GM23338 (cell line): ENCODE measurements around the gene ZNF691. TPM values are rescaled to one million over a fixed set of nuclear protein-coding genes. Genes with fewer than 3 reads are reported as not detected.
"Not testable (repeated sequence)": the region's sequence is repeated elsewhere in the genome, so short reads cannot be mapped to it uniquely, and the experiment has no call there.

Experiments
- ATAC-seq: fragments of 200-7000 bp; cut with Tn5 transposase; 3 replicates; pipeline ENCODE4 v1.9.1; 2020
- DNase-seq: peaks from one replicate; pipeline ENCODE4 v3.0.0-alpha.2; 2015; ENCODE audit warnings: low spot score
- H2AFZ ChIP-seq: fragments of 200-600 bp; sonication (generic); 2 replicates; pipeline ENCODE4 v1.8.0; 2016; ENCODE audit warnings: antibody characterized with exemption, mild to moderate bottlenecking, moderate library complexity
- H3F3A ChIP-seq: fragments of 200-600 bp; sonication (generic); replicated peaks from 2 replicates; pipeline ENCODE4 v1.8.0; 2017; ENCODE audit warnings: antibody characterized with exemption, mixed run types, low read depth
- H3K27ac ChIP-seq: fragments of 200-600 bp; sonication (generic); 2 replicates; pipeline ENCODE4 v1.6.1; 2016; ENCODE audit warnings: low read depth
- H3K27me3 ChIP-seq: fragments of 200-600 bp; sonication (generic); 2 replicates; pipeline ENCODE4 v1.8.0; 2016; ENCODE audit warnings: mild to moderate bottlenecking, mixed run types, moderate library complexity; ENCODE audit not compliant: insufficient read depth
- H3K36me3 ChIP-seq: fragments of 200-600 bp; sonication (generic); 2 replicates; pipeline ENCODE4 v1.8.0; 2016; ENCODE audit warnings: mild to moderate bottlenecking; ENCODE audit not compliant: insufficient read depth
- H3K4me1 ChIP-seq: fragments of 200-600 bp; sonication (generic); 2 replicates; pipeline ENCODE4 v1.8.0; 2016; ENCODE audit warnings: mild to moderate bottlenecking, moderate library complexity; ENCODE audit not compliant: insufficient read depth
- H3K4me2 ChIP-seq: fragments of 200-600 bp; sonication (generic); 2 replicates; pipeline ENCODE4 v1.7.1; 2017; ENCODE audit warnings: mixed run types
- H3K4me3 ChIP-seq: fragments of 200-600 bp; sonication (generic); 2 replicates; pipeline ENCODE4 v1.6.1; 2016; ENCODE audit warnings: mixed run types
- H3K79me2 ChIP-seq: fragments of 200-600 bp; sonication (generic); replicated peaks from 2 replicates; pipeline ENCODE4 v1.8.0; 2017; ENCODE audit warnings: mild to moderate bottlenecking; ENCODE audit not compliant: insufficient read depth
- H3K9me2 ChIP-seq: fragments of 200-600 bp; sonication (generic); 2 replicates; pipeline ENCODE4 v1.8.0; 2017; ENCODE audit not compliant: insufficient read depth
- H4K20me1 ChIP-seq: fragments of 200-600 bp; sonication (generic); replicated peaks from 2 replicates; pipeline ENCODE4 v1.8.0; 2017; ENCODE audit warnings: mild to moderate bottlenecking; ENCODE audit not compliant: insufficient read depth
- H3K27ac Mint-ChIP-seq: 2 replicates; pipeline ENCODE4 v1.8.0; 2020; ENCODE audit warnings: inconsistent platforms, mild to moderate bottlenecking, moderate library complexity, mixed read lengths
- H3K27me3 Mint-ChIP-seq: 3 replicates; pipeline ENCODE4 v1.8.0; 2022; ENCODE audit warnings: low read depth, mild to moderate bottlenecking, moderate library complexity, mixed read lengths, inconsistent platforms; ENCODE audit not compliant: insufficient read depth, poor library complexity
- H3K36me3 Mint-ChIP-seq: 3 replicates; pipeline ENCODE4 v1.8.0; 2021; ENCODE audit warnings: low read depth, mild to moderate bottlenecking, inconsistent platforms, moderate library complexity, mixed read lengths
- H3K4me1 Mint-ChIP-seq: 3 replicates; pipeline ENCODE4 v1.8.0; 2020; ENCODE audit warnings: mild to moderate bottlenecking, inconsistent platforms, mixed read lengths
- H3K4me3 Mint-ChIP-seq: 3 replicates; pipeline ENCODE4 v1.8.0; 2021; ENCODE audit warnings: moderate library complexity, mild to moderate bottlenecking, inconsistent platforms, mixed read lengths
- H3K9me3 Mint-ChIP-seq: 3 replicates; pipeline ENCODE4 v1.8.0; 2020; ENCODE audit warnings: moderate library complexity, mild to moderate bottlenecking, inconsistent platforms, mixed read lengths
- CTCF ChIP-seq, 2 experiments: fragments of 200-600 bp in 1 of 2; sonication (generic) in 1 of 2; conservative IDR thresholded peaks; 2 replicates each; pipeline versions ENCODE4 v1.5.1 to v1.6.1; 2016 to 2017; ENCODE audit warnings: antibody characterized with exemption in 2 of 2, low read depth in 2 of 2, mild to moderate bottlenecking in 2 of 2, moderate library complexity in 1 of 2
- EZH2 ChIP-seq: fragments of 200-600 bp; sonication (generic); IDR thresholded peaks from one replicate; pipeline ENCODE4 v1.8.0; 2017; ENCODE audit warnings: antibody characterized with exemption, mild to moderate bottlenecking, low read depth; ENCODE audit not compliant: unreplicated experiment
- EZH2phosphoT487 ChIP-seq: fragments of 200-600 bp; sonication (generic); IDR thresholded peaks from one replicate; pipeline ENCODE4 v1.8.1; 2018; ENCODE audit warnings: antibody characterized with exemption; ENCODE audit not compliant: unreplicated experiment
- JUNB ChIP-seq: IDR thresholded peaks from one replicate; pipeline ENCODE4 v1.6.1; 2016; ENCODE audit warnings: antibody characterized with exemption; ENCODE audit not compliant: unreplicated experiment
- NANOG ChIP-seq: IDR thresholded peaks from 2 replicates; pipeline ENCODE4 v1.6.1; 2016; ENCODE audit warnings: antibody characterized with exemption, borderline replicate concordance
- POLR2AphosphoS5 ChIP-seq: IDR thresholded peaks from 2 replicates; pipeline ENCODE4 v1.6.1; 2016; ENCODE audit warnings: antibody characterized with exemption, low read depth
- REST ChIP-seq: IDR thresholded peaks from one replicate; pipeline ENCODE4 v1.6.1; 2018; ENCODE audit warnings: antibody characterized with exemption; ENCODE audit not compliant: unreplicated experiment
- ZNF114 ChIP-seq: fragments of 250-450 bp; sonication (Bioruptor Pico); IDR thresholded peaks from 2 replicates; pipeline ENCODE4 v1.5.0; 2020; ENCODE audit warnings: mild to moderate bottlenecking, moderate library complexity
- polyA plus RNA-seq: library from polyadenylated mRNA; unstranded; fragments of >200 nt; fragmentation: Nextera tagmentation; extraction: Ambion mirVana; gene quantifications from 2 replicates; pipeline ENCODE4 v1.2.1, GENCODE V29; 2016
- total RNA-seq: library from RNA; depleted of rRNA; stranded (reverse); fragments of >200 nt; shearing (Covaris generic); gene quantifications from 2 replicates; pipeline ENCODE4 v1.2.3, GENCODE V29; 2014

ZNF691 gene
- total and polyA plus RNA-seq, 2 experiments from 2014 or later = 21.3 to 27.7 TPM

DNA sequence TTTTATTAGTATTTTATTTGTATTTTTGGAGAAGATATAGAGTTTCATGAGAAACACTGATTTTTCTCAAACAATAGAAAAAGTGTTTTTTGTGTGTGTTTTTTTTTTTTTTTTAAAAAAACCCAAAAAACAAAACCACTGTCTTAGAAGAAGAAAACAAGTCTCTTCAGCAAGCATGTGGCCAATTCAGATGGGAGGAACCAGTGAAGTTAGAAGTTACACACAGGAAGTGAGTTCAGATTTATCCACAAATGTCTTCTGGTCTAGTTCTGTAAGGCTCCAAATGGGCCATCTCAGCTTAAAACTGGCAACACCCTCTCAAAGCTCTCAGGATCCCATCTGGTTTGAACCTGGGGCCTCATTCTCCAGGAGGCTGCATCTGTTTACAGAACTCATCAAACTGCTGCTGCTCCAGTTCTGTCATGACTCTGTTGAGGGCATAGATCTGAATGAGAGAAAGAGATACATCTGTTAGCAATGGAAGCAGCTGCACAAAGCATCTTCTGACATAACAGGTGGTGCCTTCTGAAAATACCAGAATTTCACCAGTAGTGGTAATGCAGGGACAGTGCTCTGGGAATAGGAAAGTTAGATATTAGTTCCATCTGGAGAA lies 39.3 kb upstream of the ZNF691 start (continued):
- TF ChIP-seq EZH2 (no peak), POLR2AphosphoS5 (no peak), JUNB (no peak), CTCF (conservative IDR thresholded peaks at IDR 0.05; ENCODE audit: low read depth in 2 of 2) (no peak), NANOG (no peak), EZH2phosphoT487 (no peak), ZNF114 (CRISPR knock-in tag) (no peak), REST (no peak)

DNA sequence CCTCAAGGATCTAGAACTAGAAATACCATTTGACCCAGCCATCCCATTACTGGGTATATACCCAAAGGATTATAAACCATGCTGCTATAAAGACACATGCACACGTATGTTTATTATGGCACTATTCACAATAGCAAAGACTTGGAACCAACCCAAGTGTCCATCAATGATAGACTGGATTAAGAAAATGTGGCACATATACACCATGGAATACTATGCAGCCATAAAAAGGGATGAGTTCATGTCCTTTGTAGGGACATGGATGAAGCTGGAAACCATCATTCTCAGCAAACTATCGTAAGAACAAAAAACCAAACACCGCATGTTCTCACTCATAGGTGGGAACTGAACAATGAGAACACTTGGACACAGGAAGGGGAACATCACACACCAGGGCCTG lies 31.6 kb upstream of the ZNF691 start:
- not testable (repeated sequence) for H3K4me3 Mint-ChIP-seq, H3K9me3 Mint-ChIP-seq
- H3K4me1 Mint-ChIP-seq = peaks cover 11% of the 10 kb centered on the region

More for the DNA sequence above, 31.6 kb upstream of the ZNF691 start:
- H4K20me1 ChIP-seq, H3K4me2 ChIP-seq, H3K27me3 Mint-ChIP-seq, H2AFZ ChIP-seq, H3K36me3 Mint-ChIP-seq, H3K79me2 ChIP-seq, H3K4me3 ChIP-seq, H3K27me3 ChIP-seq, DNase-seq, H3K27ac ChIP-seq, H3F3A ChIP-seq, ATAC-seq, H3K27ac Mint-ChIP-seq, H3K36me3 ChIP-seq, H3K9me2 ChIP-seq: not testable (repeated sequence)
- H3K4me1 ChIP-seq = peaks cover 10% of the 10 kb centered on the region; the same call in 1 of the 2 replicates
